Measurements from ENCODE around the gene PHLDB1. TPM values are rescaled to one million over a fixed set of nuclear protein-coding genes. Genes with fewer than 3 reads are reported as not detected.
"Not testable (repeated sequence)": the region's sequence is repeated elsewhere in the genome, so short reads cannot be mapped to it uniquely, and the experiment has no call there.

The PHLDB1 gene
- polyA plus RNA-seq (ENCODE audit: insufficient read length) = 132 TPM

DNA sequence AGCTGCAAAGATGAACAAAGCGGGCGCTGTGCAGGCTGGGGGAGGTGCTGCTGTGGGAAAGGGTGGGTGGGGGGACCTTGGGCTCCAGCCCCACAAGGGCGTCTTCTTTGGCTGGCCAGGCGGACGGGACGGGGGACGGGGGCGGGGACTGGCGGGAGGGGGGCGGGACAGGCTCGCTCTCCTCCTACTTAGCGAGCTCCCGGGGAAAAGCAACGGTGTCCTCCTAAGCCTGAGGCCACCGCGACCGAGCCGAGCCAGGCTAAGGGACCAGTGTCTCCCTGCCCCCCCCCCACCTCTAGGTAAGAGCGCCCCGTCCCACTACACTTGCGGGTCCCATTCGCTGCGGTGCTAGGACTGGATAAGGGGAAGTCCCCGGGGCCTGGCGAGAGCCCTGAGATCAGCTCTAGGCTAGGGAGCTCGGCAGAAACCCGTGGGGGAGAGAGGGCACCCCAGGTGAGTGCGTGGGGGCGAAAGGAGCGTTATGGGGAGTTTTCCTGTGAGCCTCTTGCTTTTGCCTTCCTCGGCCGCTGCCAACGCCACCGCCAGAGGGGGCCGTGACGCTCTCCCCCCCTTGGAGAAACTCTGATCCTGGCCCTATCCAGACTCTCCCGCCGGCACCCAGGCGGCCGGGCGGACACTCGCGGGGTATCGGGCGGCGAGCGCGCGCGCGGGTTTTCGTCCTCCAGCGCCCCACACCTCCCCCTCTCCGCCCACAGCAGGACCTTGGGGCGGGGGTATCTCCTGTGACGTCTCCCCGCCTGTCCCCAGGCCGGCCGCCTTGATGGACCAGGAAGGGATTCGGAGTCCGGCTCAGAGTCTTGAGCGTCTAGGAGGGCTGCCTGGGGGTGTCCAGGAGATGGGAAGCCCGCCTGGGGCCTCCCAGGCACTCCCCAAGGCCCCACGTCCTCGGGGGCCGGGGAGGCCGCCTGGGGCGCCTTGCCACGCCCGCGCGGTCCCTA lies at the start of gene PHLDB1:
Gene PHLDB1 (plus strand): TSS at position 215 of the 959 bp plus-strand sequence. CDS start 6,222 bp downstream, outside the sequence.
- peak; percentile 71 for DNase-seq

DNA sequence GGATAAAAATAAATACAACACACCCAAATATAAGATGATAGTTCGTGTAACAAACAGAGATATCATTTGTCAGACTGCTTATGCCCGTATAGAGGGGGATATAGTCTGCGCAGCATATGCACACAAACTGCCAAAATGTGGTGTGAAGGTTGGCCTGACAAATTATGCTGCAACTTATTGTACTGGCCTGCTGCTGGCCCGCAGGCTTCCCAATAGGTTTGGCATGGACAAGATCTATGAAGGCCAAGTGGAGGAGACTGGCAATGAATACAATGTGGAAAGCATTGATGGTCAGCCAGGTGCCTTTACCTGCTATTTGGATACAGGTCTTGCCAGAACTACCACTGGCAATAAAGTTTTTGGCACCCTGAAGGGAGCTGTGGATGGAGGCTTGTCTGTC lies 46.6 kb upstream of the PHLDB1 start:
- no peak for DNase-seq

- peak; percentile 61 for DNase-seq
Measured at GRCh38 chr11:118565051-118565450, 42.4 kb upstream of the PHLDB1 start.

DNA sequence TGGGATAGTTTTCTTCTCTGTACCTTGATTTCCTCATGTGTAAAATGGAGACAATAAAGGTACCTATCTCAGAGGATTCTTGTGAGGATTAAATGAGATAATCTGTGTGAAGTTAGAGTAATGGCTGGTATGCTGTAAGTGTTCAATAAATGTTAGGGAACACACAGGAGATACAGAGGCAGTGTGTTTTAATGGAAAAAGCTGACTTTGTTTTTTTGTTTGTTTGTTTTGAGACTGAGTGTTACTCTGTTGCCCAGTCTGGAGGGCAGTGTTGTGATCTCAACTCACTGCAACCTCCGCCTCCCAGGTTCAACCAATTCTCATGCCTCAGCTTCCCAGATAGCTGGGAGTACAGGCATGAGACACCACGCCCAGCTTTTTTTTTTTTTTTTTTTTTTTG lies 37.7 kb upstream of the PHLDB1 start:
- no peak for DNase-seq

- no peak for DNase-seq
Measured at GRCh38 chr11:118570787-118571186, 36.6 kb upstream of the PHLDB1 start.

- not testable (repeated sequence) for DNase-seq
Measured at GRCh38 chr11:118571701-118572060, 35.7 kb upstream of the PHLDB1 start.

DNA sequence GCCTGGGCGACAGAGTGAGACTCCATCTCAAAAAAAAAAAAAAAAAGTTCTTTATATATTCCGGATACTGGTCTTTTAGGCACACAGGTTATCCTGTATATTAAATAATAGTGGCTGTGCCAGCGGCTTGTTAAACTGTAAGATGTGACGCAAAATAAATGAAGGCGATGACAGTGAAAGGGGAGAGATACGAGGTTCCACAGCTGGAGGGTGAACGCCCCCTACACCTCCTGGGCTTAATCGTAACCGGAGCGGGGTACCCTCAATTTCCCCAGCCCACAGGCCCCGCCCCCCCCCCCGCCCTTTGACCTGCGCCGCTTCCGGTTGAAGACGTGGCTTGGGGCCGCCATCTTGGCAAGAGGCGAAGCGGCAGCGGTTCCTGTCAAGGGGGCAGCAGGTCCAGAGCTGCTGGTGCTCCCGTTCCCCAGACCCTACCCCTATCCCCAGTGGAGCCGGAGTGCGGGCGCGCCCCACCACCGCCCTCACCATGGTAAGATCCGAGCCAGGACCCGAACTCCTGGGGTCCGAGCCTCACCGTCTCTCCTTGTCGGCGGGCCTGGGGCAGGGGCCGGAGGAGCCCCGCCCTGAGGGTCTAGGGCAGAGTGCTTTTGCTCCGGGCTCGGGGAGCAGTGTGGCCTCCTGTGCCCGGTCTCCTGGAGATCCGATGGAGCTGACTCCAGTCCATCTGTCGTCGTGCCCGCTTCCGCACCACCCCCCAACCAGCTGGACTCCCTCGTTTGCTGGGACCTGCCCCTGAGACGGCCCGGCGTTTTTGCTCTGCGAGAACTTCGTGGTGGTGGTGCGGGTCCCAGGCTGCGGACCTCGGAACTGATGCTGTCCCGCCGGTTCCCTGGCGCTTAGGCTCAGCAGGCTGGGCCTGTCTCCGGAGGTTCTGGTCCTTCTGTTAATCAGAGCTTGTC lies 35.1 kb upstream of the PHLDB1 start, which contains the start of gene ARCN1:
Gene ARCN1 (plus strand): TSS at position 349 of the 920 bp plus-strand sequence. CDS start 139 bp downstream, at position 488.
- DNase-seq = peak; percentile 86

DNA sequence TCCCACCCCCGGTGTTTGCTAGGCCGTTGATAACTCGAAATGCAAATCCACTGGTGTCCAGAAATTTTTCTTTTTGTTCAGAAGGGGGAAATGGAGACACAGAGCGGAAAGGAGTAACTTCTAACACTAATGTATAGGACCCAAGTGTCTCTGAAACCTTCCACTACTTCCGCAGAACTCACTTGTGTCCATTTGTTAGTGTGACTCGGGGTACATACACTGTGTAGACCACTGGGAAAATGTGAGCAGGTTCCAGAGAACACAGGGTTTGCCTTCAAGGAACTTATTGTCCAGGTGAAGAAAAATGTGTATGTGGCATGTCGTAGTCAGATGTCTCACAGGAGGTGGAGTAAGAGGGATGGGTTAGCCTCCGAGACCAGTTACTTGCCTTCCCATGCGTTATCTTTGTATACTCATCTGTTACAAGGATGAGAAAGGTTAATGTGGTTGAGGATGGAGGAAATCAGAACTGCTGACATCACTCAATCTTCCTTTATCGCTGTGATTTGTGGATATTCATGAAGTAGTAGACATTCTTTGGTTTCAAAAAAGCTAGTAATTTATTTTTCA lies 34.3 kb upstream of the PHLDB1 start:
- DNase-seq = peak; percentile 55

- DNase-seq = no peak
Measured at GRCh38 chr11:118574636-118575035, 32.8 kb upstream of the PHLDB1 start.

- not testable (repeated sequence) for DNase-seq
Measured at GRCh38 chr11:118577995-118578394, 29.4 kb upstream of the PHLDB1 start.

DNA sequence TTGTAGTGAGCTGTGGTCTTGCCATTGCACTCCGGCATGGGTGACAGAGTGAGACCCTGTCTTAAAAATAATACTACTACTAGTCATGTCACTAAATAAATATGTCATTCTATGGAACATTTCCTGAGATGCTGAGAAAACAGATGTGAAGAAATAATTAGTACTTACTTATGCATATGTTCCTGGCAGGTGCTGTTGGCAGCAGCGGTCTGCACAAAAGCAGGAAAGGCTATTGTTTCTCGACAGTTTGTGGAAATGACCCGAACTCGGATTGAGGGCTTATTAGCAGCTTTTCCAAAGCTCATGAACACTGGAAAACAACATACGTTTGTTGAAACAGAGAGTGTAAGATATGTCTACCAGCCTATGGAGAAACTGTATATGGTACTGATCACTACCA lies 26.4 kb upstream of the PHLDB1 start:
- no peak for DNase-seq

DNA sequence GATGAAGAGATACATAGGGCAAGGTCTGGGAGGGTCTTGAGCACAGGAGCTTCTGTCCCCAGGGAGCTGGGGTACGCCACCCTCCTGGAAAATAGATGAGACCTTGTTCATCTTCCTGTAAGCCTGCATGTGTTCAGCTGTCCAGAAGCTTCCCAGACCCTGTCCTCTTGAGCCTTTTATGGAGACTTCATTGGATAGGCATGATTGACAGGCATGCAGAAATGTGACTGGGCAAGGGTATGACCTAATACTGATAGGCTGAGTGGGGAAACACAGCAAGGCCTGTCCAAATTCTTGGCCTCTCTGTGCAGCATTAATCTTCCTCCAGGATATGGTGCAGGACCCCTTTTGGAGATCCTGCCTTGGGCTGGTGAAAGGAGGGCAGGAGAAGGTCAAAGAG lies 19.5 kb upstream of the PHLDB1 start:
- no peak for DNase-seq

- DNase-seq = no peak
Measured at GRCh38 chr11:118592616-118593367, 14.6 kb upstream of the PHLDB1 start.

GRCh38 chr11:118594984-118595383 lies 12.4 kb upstream of the PHLDB1 start:
- DNase-seq = not testable (repeated sequence)

- DNase-seq = no peak
Measured at GRCh38 chr11:118596224-118597146, 10.9 kb upstream of the PHLDB1 start.

DNA sequence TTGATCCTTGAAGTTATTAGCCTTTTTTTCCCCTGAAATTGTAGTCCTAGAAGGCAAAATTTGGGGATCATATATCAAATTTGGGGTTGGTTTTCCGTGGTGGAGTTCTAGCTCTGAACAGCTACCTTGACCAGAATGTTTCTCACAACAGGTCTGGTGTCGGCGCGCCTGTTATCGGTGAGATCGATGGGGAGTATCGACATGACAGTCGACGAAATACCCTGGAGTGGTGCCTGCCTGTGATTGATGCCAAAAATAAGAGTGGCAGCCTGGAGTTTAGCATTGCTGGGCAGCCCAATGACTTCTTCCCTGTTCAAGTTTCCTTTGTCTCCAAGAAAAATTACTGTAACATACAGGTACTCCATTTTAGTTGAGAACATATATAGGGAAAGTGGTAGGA lies 9.9 kb upstream of the PHLDB1 start:
- DNase-seq = no peak

DNA sequence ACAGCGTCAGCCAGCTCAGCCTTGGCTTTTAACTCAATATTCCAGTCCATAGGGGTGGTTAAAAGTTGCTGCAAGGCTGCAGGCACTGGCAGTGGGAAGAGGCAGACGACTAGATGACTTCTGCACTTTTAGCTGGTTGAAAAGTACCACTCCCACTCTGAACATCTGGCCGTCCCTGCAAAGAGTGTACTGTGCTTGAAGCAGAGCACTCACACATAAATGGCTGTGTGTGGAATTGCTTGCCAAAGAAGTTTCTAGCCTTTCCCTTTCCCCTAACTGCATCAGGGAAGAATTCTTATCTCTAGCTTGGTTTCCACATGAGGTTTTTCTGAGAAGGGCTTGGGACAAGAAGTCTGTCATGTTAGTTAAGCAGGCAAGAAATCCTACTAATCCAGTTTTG lies 5.1 kb upstream of the PHLDB1 start:
- peak; percentile 32 for DNase-seq

DNA sequence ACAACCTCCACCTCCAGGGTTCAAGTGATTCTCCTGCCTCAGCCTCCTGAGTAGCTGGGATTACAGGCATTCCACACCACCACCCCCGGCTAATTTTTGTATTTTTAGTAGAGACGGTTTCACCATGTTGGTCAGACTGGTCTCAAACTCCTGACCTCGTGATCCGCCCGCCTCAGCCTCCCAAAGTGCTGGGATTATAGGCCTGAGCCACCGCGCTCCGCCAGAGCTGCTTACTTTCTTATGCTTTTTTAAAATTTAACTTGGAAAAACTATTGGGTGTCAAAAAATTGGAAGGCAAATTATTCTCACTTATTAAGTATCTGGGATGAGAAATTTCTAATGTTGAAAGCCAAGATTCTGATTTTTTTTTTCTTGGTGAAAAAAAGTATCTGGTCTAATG lies 3.7 kb upstream of the PHLDB1 start:
- DNase-seq = not testable (repeated sequence)

GRCh38 chr11:118604566-118604965 lies 2.8 kb upstream of the PHLDB1 start:
- no peak for DNase-seq

GRCh38 chr11:118605116-118605867 lies 2.1 kb upstream of the PHLDB1 start:
- DNase-seq = peak; percentile 95

Measured in hindlimb muscle (tissue), 1 donor.